ENCODE measurements around the gene CTBP1.

CTBP1 gene

DNA sequence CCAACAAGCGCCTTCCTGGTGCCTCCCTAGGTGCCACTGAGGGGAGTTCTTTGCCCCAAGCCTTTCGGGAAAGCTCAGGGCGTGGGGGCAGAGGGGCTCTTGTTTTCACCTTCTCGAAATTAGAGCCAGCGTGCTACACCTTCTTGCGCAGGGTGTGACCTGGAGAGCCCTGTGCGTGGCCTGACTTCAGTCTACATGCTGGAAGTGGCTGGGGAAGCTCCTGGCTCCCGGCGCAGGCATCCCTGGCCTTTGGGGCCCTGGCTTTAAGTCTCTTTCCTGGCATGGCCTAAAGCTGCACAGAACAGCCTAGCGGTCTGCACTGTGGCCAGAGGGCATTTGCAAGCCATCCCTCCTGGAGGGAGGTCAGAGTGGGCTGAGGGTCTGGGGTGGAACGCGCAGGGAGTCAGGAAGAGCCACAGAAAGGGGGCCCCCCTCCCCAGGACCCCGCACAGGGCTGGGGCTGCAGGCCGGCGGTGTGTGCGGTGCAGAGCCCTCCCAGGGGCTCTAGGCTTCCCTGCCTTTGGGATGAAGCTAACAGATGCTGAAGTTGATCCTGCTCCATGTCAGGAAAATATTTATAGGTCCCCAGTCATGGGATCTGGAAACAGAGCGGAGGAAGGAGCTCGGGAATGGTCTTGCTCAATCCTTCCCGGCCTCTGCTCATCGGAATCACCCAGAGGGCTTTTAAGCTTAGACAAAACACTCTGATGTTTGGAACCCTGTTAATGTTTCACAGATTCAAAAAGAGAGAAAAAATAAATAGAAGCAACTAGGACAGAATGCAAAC, 75.8 kb downstream of the CTBP1 start:
- Histone ChIP-seq H3K4me3 (ENCODE audit: low read length, poor library complexity, severe bottlenecking) (no peak overlapping the region), H3K4me1 (ENCODE audit: insufficient read depth, low read length, poor library complexity, severe bottlenecking) (peaks cover under 1% of the 10 kb centered on the region), H3K27me3 (ENCODE audit: insufficient read depth, low read length, poor library complexity, severe bottlenecking) (no peaks in the 10 kb centered on the region), H3K36me3 (ENCODE audit: insufficient read depth, low read length) (peaks cover 5% of the 10 kb centered on the region; the same call in 1 of the 2 replicates), H3K4me2 (ENCODE audit: low read depth, low read length, poor library complexity, severe bottlenecking) (no peak overlapping the region), H3K79me2 (ENCODE audit: insufficient read depth, low read length) (no peaks in the 10 kb centered on the region), H3K9me3 (ENCODE audit: insufficient read depth, low read depth, low read length) (no peaks in the 10 kb centered on the region), H4K20me1 (ENCODE audit: insufficient read depth, low read length, poor library complexity, severe bottlenecking) (no peaks in the 10 kb centered on the region), H3F3A (ENCODE audit: low read depth) (no peaks in the 10 kb centered on the region), H3K9me2 (replicated peaks; ENCODE audit: low read depth, low read length) (no peaks in the 10 kb centered on the region), H2AFZ (ENCODE audit: low read length) (no peak overlapping the region), H3K9ac (ENCODE audit: low read depth, low read length, poor library complexity, severe bottlenecking) (no peak overlapping the region)
- no peak for TF ChIP-seq EZH2phosphoT487 (IDR thresholded peaks at IDR 0.05; ENCODE audit: borderline replicate concordance)
- TF ChIP-seq, protein P1, sequence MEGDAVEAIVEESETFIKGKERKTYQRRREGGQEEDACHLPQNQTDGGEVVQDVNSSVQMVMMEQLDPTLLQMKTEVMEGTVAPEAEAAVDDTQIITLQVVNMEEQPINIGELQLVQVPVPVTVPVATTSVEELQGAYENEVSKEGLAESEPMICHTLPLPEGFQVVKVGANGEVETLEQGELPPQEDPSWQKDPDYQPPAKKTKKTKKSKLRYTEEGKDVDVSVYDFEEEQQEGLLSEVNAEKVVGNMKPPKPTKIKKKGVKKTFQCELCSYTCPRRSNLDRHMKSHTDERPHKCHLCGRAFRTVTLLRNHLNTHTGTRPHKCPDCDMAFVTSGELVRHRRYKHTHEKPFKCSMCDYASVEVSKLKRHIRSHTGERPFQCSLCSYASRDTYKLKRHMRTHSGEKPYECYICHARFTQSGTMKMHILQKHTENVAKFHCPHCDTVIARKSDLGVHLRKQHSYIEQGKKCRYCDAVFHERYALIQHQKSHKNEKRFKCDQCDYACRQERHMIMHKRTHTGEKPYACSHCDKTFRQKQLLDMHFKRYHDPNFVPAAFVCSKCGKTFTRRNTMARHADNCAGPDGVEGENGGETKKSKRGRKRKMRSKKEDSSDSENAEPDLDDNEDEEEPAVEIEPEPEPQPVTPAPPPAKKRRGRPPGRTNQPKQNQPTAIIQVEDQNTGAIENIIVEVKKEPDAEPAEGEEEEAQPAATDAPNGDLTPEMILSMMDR (conservative IDR thresholded peaks at IDR 0.05; ENCODE audit: low read length) = no peak

DNA sequence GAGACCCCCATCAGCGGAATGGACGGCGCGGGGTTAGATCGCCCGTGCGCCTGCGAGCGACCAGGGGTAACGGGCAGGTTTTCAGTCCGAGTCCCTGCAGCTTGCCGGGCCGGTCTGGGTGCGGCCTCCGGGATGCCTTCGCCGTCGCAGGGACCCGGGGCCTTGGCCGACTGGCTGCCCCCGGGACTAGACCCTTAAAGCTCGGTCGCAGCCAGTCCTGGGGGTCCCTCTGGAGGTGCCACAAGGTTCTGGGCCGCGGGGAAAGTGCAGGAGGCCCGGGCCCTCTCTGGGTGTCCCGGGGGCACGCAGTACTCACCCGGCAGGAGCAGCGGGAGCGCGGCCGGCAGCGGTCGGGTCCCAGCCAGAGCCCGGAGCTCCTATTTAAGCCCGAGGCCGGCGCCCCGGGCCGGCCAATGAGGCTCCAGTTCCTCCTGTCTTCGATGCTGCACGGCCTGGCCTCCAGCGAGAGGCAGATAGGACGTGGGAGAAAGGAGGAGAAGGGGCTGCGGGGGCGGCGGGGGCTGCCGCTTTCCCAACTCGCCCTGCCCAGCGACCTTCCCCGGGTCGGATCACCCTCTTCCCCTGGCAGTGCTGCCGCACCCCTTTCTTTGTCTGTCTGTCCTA, 76.6 kb downstream of the CTBP1 start, which contains the start of gene SPON2:
SPON2 (minus strand) TSS at position 356 of the 624 bp plus-strand sequence.
- Histone ChIP-seq H4K20me1 (ENCODE audit: insufficient read depth, low read length, poor library complexity, severe bottlenecking) (no peaks in the 10 kb centered on the region), H2AFZ (ENCODE audit: low read length) (no peak within 1 kb of the TSS), H3K9me2 (replicated peaks; ENCODE audit: low read depth, low read length) (no peaks in the 10 kb centered on the region), H3K27me3 (ENCODE audit: insufficient read depth, low read length, poor library complexity, severe bottlenecking) (no peaks in the 10 kb centered on the region), H3K36me3 (ENCODE audit: insufficient read depth, low read length) (peaks cover 5% of the 10 kb centered on the region; the same call in 1 of the 2 replicates), H3K4me1 (ENCODE audit: insufficient read depth, low read length, poor library complexity, severe bottlenecking) (peaks cover 9% of the 10 kb centered on the region), H3K9ac (ENCODE audit: low read depth, low read length, poor library complexity, severe bottlenecking) (no peak within 1 kb of the TSS), H3K79me2 (ENCODE audit: insufficient read depth, low read length) (no peaks in the 10 kb centered on the region), H3F3A (ENCODE audit: low read depth) (no peaks in the 10 kb centered on the region), H3K4me3 (ENCODE audit: low read length, poor library complexity, severe bottlenecking) (no peak within 1 kb of the TSS), H3K9me3 (ENCODE audit: insufficient read depth, low read depth, low read length) (no peaks in the 10 kb centered on the region), H3K4me2 (ENCODE audit: low read depth, low read length, poor library complexity, severe bottlenecking) (no peak within 1 kb of the TSS)
- TF ChIP-seq, protein P1 (conservative IDR thresholded peaks at IDR 0.05; ENCODE audit: low read length) = no peak
- TF ChIP-seq EZH2phosphoT487 (IDR thresholded peaks at IDR 0.05; ENCODE audit: borderline replicate concordance) = no peak

DNA sequence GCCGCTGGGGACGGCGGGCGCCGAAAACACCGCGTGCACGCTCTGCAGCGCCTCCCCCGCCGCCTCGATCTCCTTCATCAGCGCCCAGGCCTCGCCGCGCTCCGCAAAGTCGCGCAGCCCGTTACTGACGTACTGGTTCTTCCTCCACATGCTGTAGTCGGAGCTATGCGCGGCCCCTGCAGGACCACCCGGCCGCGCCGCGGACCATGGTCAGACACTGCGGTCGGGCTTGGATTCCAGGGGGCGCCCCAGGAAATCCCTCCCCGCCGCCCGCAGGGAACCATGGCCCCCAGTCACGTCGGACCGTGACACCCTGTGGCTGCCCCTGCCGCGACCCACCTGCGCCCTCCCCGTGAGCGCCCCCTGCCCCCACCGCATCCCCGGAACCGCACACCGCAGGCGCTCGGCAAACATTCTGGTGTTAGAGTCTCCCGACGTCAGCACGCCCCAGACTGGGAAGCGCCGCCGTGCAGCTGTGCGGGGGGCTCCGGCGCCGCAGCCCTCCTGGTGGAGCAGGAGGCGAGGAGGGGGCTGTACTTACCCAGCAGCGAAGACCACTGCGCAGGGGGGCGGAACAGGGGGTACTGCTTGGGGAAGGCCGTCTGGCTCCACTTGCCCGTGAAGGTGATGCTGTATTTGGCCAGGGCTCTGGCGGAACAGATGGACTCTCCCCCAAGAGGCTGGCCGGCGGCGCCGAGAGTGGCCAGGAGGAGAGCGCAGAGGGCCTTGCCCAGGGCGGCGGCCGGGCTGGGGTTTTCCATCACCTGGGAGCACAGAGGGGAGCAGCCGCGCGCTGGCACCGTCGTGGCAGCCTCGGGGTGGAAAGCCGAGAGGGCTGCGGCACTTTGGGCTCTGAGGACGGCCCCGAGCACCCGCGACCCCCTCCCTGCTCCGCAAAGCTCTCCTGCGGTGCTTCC, 77.4 kb downstream of the CTBP1 start:
- no peak for TF ChIP-seq EZH2phosphoT487 (IDR thresholded peaks at IDR 0.05; ENCODE audit: borderline replicate concordance)
- TF ChIP-seq, protein P1 (conservative IDR thresholded peaks at IDR 0.05; ENCODE audit: low read length) = no peak
- H2AFZ ChIP-seq (ENCODE audit: low read length) = no peak overlapping the region
- H3F3A ChIP-seq (ENCODE audit: low read depth) = no peaks in the 10 kb centered on the region
- no peak overlapping the region for H3K4me3 ChIP-seq (ENCODE audit: low read length, poor library complexity, severe bottlenecking)
- H3K36me3 ChIP-seq (ENCODE audit: insufficient read depth, low read length) = peaks cover 5% of the 10 kb centered on the region; the same call in 1 of the 2 replicates
- no peaks in the 10 kb centered on the region for H3K9me3 ChIP-seq (ENCODE audit: insufficient read depth, low read depth, low read length)
- H3K9me2 ChIP-seq (replicated peaks; ENCODE audit: low read depth, low read length) = no peaks in the 10 kb centered on the region
- peaks cover 10% of the 10 kb centered on the region for H3K4me1 ChIP-seq (ENCODE audit: insufficient read depth, low read length, poor library complexity, severe bottlenecking)
- no peaks in the 10 kb centered on the region for H3K79me2 ChIP-seq (ENCODE audit: insufficient read depth, low read length)
- no peak overlapping the region for H3K4me2 ChIP-seq (ENCODE audit: low read depth, low read length, poor library complexity, severe bottlenecking)
- no peak overlapping the region for H3K9ac ChIP-seq (ENCODE audit: low read depth, low read length, poor library complexity, severe bottlenecking)
- H3K27me3 ChIP-seq (ENCODE audit: insufficient read depth, low read length, poor library complexity, severe bottlenecking) = no peaks in the 10 kb centered on the region
- no peaks in the 10 kb centered on the region for H4K20me1 ChIP-seq (ENCODE audit: insufficient read depth, low read length, poor library complexity, severe bottlenecking)
